H7 (cell line): Measurements from ENCODE around the gene TAX1BP3. TPM values are rescaled to one million over a fixed set of nuclear protein-coding genes. Genes with fewer than 3 reads are reported as not detected.
"Not testable (repeated sequence)": the region's sequence is repeated elsewhere in the genome, so short reads cannot be mapped to it uniquely, and the experiment has no call there.

Experiments used
- DNase-seq: peaks from one replicate; pipeline ENCODE4 v3.0.0; 2012
- H3K27me3 ChIP-seq: 2 replicates; pipeline ENCODE4 v1.6.0; 2011; ENCODE audit warnings: mild to moderate bottlenecking, low read length; ENCODE audit not compliant: control insufficient read depth, insufficient read depth
- H3K36me3 ChIP-seq: replicated peaks from 2 replicates; pipeline ENCODE4 v1.5.1; 2011; ENCODE audit warnings: low read length; ENCODE audit not compliant: control insufficient read depth, insufficient read depth
- H3K4me3 ChIP-seq: 2 replicates; pipeline ENCODE4 v1.5.1; 2011; ENCODE audit warnings: low read depth, mild to moderate bottlenecking, control low read depth, low read length, moderate library complexity; ENCODE audit not compliant: insufficient read depth
- total RNA-seq: library from RNA; depleted of rRNA; stranded (reverse); fragments of >200 nt; shearing (Covaris generic); gene quantifications from 2 replicates; pipeline ENCODE4 v1.2.3, GENCODE V29; 2014; rRNA removed

The TAX1BP3 gene
- 116 and 122 TPM in 2 replicates for total RNA-seq

DNA sequence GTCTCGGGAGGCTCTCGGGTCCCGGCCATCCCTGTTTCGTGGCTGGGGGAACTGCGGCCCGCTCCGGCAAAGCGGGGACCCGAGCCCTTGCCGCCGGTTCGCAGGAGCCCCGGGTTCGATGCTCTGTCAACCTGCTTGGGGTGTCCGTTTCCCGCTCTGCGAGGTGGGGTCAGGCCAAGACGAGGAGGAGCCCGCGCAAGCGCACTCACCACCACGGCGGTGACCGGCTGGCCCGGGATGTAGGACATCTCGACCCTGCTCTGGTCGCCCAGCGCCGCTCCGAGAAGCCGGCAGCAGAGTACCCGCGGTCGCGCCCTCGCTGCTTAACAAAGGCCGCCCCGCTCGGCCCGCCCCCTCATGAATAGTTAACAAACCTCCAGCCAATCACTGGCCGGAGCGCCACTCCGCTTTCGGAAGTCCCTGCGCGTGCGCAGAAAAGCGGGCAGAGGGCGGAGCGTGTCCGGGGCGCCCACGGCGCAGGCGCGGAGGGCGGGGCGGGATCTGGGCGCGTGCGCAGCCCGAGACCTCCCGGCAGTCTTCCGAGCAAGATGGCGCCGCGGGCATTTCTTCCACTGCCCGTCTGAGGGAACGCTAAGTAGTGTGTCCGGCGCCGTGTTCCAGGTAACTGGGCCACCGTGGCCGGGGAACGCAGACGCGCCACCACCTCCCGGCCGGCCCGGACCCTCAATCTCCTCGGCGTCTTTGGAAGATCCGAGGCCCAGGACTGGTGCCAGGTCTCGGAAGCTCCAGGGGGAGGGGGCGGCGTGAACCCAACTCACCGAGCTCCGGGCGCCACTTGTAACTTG lies at the start of gene TAX1BP3, which contains the start of gene EMC6:
TSS of gene TAX1BP3 (minus strand) at position 300 of the 806 bp plus-strand sequence. CDS start at position 248, 52 bp downstream.
TSS of gene EMC6 (plus strand) at position 534 of the 806 bp plus-strand sequence. CDS start 335 bp downstream, outside the sequence.
- peaks cover 2% of the 10 kb centered on the region for H3K36me3 ChIP-seq
- no peaks in the 10 kb centered on the region for H3K27me3 ChIP-seq
- H3K4me3 ChIP-seq = peak within 1 kb of the TSS; percentile 94
- DNase-seq = peak; percentile 100

DNA sequence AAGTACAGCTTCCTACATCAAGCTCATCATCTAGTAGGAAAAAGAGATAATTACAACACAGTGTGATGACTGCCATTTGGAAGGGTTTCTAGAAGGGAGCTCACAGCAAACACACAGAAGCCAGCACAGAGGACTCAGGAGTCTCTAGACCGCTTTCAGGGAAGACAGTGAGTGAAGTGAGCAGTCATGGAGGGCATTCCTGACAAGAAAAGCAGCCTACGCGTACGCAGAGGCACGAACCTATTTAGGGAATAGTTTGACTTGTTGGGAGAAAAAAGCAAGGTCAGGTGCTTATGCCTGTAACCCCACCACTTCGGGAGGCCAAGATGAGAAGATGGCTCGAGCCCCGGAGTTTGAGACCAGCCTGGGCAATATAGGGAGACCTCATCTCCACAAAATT lies 46.9 kb upstream of the TAX1BP3 start:
- peaks cover 9% of the 10 kb centered on the region for H3K36me3 ChIP-seq
- DNase-seq = no peak
- H3K27me3 ChIP-seq = no peaks in the 10 kb centered on the region
- no peak overlapping the region for H3K4me3 ChIP-seq

DNA sequence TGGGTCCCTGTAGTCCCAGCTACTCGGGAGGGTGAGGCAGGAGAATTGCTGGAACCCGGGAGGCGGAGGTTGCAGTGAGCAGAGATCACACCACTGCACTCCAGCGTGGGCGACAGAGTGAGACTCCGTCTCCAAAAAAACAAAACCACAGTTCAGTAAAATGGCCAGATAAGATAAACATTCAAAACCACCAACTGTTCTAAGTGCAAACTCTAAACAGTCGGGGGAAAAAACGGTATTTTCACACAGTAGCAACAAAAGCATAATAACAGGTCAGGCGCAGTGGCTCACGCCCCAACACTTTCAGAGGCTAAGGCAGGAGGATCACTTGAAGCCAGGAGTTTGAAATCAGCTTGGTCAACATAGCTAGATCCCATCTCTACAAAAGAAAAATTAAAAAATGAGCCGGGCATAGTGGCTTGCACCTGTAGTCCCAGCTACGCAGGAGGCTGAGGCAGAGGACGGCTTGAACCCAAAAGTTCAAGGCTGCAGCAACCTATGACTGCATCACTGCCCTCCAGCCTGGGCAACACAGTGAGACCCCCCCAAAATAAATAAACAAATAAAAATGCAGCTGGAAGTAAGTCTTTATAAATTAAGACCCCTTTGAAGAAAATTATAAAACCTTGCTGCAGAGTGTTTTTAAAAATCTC lies 44.6 kb upstream of the TAX1BP3 start:
- no peak overlapping the region for H3K4me3 ChIP-seq
- H3K36me3 ChIP-seq = peaks cover 9% of the 10 kb centered on the region
- DNase-seq = no peak
- no peaks in the 10 kb centered on the region for H3K27me3 ChIP-seq

GRCh38 chr17:3710951-3711383 lies 42.6 kb upstream of the TAX1BP3 start:
- Histone ChIP-seq H3K36me3 (peaks cover 6% of the 10 kb centered on the region), H3K4me3 (no peak overlapping the region), H3K27me3 (no peaks in the 10 kb centered on the region)
- DNase-seq = no peak

GRCh38 chr17:3708366-3708765 lies 40.0 kb upstream of the TAX1BP3 start:
- Histone ChIP-seq H3K4me3 (no peak overlapping the region), H3K27me3 (no peaks in the 10 kb centered on the region), H3K36me3 (no peaks in the 10 kb centered on the region)
- no peak for DNase-seq

DNA sequence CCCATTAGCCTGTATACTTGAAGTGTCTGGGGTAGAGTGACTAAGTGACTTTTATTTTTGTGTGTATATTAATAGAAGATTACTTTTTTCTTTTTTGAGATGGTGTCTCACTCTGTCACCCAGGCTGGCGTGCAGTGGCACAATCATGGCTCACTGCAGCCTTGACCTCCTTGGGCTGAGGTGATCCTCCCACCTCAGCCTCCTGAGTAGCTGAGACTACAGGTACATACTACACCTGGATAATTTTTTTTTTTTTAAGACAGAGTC lies 37.3 kb upstream of the TAX1BP3 start:
- H3K36me3 ChIP-seq, H3K27me3 ChIP-seq, H3K4me3 ChIP-seq, DNase-seq: not testable (repeated sequence)

DNA sequence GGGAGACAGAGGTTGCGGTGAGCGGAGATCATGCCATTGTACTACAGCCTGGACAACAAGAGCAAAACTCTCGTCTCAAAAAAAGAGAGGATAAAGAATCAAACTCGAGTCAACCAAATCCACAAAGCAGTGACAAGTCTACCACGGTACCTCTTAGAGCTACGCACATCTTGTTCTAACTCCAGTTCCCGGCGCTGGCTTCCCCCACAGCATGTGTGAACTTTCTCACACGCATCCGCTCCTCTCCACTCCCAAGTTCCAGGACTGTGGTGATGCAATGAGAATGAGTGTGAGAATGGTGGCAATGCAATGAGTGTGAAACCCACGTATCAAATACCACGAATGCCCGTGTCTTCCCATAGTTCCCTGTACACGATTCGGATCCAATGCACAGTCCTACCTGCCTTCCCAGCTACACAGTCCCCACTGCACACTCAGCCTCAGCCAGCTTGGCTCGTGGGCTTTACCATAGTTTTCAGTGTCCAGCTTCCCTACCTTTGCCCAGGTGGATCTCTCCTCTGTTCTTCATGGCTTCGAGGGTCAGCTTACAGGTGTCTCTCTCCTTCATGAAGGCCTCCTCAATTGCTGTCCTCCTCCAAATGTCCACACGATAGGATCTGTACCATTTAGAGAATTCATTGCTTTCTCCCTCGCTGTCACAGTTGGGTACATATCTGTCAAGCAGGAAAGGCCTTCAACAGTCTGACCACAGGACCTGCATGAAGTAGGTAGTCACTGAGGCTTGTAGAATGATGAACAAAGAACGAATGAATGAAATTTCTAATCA lies 36.7 kb upstream of the TAX1BP3 start:
- no peak for DNase-seq
- Histone ChIP-seq H3K27me3 (no peaks in the 10 kb centered on the region), H3K4me3 (no peak overlapping the region), H3K36me3 (no peaks in the 10 kb centered on the region)

DNA sequence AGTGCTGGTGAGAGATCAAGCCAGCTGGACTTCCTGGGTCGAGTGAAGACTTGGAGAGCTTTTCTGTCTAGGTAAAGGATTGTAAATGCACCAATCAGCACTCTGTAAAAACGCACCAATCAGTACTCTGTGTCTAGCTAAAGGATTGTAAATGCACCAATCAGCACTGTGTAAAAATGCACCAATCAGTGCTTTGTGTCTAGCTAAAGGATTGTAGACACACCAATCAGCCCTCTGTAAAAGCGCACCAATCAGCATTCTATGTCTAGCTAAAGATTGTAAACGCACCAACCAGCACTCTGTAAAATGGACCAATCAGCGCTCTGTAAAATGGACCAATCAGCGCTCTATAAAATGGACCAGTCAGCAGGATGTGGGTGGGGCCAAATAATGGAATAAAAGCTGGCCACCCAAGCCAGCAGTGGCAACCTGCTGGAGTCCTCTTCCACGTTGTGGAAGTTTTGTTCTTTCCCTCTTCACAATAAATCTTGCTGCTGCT lies 33.7 kb upstream of the TAX1BP3 start:
- not testable (repeated sequence) for H3K36me3 ChIP-seq, DNase-seq, H3K27me3 ChIP-seq, H3K4me3 ChIP-seq

DNA sequence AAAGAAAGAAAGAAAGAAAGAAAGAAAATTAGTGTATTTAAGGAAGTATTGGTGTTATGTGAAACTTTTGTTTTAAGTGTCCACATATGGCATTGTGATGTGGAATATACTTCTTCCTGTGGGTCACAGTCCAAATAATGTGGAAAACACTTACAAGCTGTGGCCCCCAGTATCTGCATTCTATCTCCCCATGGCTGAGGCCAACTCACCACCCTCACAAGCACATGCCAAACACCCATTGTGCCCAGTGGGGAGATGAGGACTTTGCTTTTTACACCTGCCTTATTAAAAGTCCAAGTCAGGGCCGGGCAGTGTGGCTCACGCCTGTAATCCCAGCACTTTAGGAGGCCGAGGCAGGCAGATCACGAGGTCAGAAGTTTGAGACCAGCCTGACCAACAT lies 31.6 kb upstream of the TAX1BP3 start:
- peaks cover 22% of the 10 kb centered on the region for H3K27me3 ChIP-seq
- H3K4me3 ChIP-seq = no peak overlapping the region
- no peak for DNase-seq
- no peaks in the 10 kb centered on the region for H3K36me3 ChIP-seq

DNA sequence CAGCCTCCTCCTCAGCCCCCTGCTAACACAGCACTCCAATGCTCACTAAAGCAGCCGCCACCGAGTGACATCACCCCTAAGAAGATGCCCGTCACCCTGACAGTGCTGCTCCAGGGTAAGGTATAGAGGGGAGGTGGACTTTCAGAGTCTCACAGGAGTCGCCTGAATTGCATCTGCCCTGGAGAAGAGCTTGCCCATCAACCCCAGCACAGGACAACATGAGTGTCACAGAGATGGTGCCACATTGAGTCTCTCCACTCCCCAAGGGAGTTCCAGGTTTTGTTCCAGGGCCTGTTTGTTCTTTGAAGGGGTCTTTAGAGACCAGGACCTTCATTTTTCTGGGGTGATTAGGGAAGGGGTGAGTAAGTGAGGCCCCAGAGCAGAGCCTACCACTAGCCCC lies 29.8 kb upstream of the TAX1BP3 start:
- no peak for DNase-seq
- Histone ChIP-seq H3K36me3 (no peaks in the 10 kb centered on the region), H3K27me3 (peaks cover 27% of the 10 kb centered on the region), H3K4me3 (no peak overlapping the region)

GRCh38 chr17:3697103-3697476 lies 28.7 kb upstream of the TAX1BP3 start:
- Histone ChIP-seq H3K4me3 (no peak overlapping the region), H3K27me3 (peaks cover 27% of the 10 kb centered on the region), H3K36me3 (no peaks in the 10 kb centered on the region)
- peak; percentile 38 for DNase-seq

DNA sequence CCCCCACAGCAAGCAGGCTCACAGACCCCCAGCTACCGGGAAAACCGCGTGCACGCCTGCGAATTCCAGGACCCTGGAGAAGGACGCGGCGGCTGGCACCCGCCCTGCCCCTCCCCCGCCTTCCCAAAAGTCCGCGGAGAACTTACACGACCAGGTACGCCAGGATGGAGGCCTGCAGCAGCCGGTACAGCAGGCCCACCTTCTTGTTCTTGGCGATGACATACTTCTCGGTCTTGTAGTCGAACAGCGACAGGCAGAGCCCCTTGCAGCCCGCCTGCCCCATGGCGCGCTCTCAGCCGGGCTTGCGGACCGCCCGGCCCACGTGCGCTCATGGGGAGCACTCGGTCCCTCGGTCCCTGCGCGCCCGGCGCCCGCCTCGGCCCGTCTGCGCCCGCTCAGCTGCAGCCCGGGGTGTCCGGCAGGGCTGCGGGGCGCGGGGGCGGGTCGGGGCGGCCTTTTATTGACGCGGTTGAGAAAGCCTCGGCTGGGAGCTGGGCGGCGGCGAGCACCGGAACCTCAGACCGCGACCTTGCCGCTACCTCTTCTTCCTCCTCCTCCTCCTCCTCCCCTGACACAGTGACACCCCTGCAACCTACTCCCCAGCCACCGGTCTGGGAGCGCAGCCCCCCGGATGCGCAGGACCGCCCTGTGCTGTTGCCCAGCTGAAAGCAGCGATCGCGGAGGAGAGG lies 27.5 kb upstream of the TAX1BP3 start, which contains the start of gene P2RX5:
TSS of gene P2RX5 (minus strand) at position 433 of the 689 bp plus-strand sequence. CDS start at position 283, 150 bp downstream.
- Histone ChIP-seq H3K36me3 (no peaks in the 10 kb centered on the region), H3K4me3 (peak within 1 kb of the TSS; percentile 52), H3K27me3 (peaks cover 27% of the 10 kb centered on the region)
- DNase-seq = peak; percentile 90

DNA sequence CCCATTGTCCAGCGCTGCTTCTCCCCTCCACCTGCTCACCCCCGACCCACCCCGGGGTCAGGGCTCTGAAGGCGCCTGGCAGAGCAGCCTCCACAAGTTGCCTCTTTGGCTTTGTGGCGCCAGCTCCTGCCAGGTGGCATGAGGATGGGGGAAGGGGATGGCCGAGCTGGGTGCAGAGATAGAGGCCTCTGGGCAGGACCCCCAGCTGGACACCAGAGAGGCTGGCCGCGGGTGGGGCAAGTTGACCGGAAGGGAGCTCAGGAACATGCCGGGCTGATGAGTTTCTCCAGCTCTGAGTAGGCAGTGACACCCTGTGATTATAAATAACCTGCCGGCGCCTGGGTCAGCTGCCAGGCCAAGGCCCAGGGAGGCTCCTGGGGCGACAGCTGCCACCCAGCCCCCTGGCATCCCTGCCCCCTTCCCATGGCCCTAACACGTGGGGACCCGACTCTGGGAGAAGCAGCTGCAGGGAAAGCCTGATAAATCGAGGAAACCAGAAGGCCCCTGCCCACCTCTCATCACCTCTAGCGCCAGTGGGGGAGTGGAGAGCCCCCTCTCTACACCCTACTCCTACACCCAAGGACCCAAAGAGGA lies 26.8 kb upstream of the TAX1BP3 start:
- H3K27me3 ChIP-seq = peaks cover 27% of the 10 kb centered on the region
- H3K36me3 ChIP-seq = no peaks in the 10 kb centered on the region
- peak overlapping the region; percentile 52 for H3K4me3 ChIP-seq
- DNase-seq = no peak

DNA sequence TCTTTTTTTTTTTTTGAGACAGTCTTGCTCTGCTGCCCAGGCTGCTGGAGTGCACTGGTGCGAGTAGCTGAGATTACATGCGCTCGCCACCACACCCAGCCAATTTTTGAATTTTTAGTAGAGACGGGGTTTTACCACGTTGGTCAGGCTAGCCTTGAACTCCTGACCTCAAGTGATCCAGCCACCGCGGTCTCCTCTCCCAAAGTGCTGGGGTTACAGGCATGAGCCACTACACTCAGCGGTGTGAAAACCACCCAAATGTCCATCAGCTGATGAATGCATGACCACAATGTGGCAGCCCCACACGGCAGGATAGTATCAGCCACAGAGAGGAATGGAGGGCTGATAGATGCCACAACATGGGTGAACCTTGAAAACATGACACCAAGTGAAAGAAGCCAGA lies 25.5 kb upstream of the TAX1BP3 start:
- no peaks in the 10 kb centered on the region for H3K36me3 ChIP-seq
- DNase-seq = no peak
- no peak overlapping the region for H3K4me3 ChIP-seq
- peaks cover 27% of the 10 kb centered on the region for H3K27me3 ChIP-seq
